ENCODE data around the gene KRT15.

KRT15 gene

DNA sequence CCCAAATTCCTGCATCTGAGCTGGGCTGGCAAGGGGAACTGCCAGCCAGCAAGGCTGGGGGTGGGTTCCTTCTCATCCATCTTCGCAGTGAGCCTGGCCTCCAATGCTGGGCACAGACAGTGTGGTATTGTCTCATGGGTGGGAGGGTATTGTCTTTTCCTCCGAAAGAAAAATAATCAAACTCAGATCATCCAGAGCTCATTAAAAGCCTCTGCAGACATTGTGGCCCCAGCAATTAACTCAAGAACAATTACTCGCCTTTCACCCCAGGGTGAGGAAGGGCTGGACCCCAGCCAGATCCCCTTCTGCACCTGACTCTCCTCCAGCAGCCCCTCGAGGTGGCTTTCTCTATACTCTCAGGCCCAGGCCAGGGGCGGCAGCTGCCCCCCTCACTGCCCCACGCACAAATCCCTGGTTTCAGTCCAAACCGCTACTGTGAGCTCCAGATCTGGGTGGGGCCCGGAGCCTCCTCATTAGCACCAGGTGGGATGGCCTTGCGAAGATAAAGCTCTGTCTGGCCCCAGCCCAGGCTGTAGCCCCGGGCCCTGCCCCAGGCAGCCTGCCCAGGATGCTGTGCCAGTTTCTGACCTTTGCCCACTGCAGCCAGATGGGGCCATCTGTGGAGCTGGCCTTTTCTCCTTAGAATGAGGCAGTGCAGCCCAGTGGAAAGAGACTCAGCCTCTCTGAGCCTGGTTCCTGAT is 2.3 kb upstream of the KRT15 start:
- no peaks in the 10 kb centered on the region for H3K36me3 ChIP-seq
- TF ChIP-seq, protein P1, sequence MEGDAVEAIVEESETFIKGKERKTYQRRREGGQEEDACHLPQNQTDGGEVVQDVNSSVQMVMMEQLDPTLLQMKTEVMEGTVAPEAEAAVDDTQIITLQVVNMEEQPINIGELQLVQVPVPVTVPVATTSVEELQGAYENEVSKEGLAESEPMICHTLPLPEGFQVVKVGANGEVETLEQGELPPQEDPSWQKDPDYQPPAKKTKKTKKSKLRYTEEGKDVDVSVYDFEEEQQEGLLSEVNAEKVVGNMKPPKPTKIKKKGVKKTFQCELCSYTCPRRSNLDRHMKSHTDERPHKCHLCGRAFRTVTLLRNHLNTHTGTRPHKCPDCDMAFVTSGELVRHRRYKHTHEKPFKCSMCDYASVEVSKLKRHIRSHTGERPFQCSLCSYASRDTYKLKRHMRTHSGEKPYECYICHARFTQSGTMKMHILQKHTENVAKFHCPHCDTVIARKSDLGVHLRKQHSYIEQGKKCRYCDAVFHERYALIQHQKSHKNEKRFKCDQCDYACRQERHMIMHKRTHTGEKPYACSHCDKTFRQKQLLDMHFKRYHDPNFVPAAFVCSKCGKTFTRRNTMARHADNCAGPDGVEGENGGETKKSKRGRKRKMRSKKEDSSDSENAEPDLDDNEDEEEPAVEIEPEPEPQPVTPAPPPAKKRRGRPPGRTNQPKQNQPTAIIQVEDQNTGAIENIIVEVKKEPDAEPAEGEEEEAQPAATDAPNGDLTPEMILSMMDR (IDR thresholded peaks at IDR 0.05; ENCODE audit: low read depth, low read length): no peak
- DNase-seq: peak; percentile 63
- peaks cover 56% of the 10 kb centered on the region for H3K4me1 ChIP-seq
- no peaks in the 10 kb centered on the region for H3K9me3 ChIP-seq
- H3K27me3 ChIP-seq: no peaks in the 10 kb centered on the region
- no peak overlapping the region for H3K4me3 ChIP-seq (ENCODE audit: low read depth, low read length)

DNA sequence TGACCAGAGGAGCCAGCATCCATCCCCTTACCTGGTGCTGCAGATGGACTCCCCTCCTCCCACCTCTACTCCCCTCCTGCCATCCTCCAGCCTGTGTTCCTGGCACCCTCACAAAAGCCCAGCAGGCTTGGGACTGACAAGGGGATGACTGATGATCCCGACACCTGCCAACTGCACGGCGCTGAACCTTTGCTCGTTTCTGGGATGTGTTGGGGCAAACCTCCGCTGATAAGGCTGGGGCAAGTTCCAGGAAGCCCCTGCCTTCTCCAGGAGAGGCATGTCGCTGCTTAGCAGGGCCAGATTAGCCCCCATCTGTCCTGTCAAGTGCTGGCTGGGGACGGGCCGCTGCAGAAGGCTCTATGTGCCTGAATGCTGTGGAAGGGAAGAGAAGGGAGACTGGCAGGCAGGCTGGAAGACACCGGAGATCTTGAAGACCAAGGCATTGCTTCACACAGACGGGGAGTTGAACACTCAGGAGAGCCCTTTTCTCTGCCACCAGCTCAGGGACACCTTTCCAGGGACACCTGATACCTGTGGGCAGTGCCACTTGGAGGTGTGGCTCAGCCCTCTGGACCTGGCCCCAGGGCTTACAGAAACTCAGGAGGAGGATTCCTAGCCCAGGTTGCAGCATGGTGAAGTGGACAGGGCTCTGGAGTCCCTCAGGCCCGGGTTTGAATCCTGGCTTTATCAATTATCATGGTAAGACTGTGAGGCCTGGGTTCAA is 973 bp upstream of the KRT15 start:
- Histone ChIP-seq H3K9me3 (no peaks in the 10 kb centered on the region), H3K27me3 (no peaks in the 10 kb centered on the region), H3K4me3 (ENCODE audit: low read depth, low read length) (no peak overlapping the region), H3K4me1 (peaks cover 52% of the 10 kb centered on the region), H3K36me3 (no peaks in the 10 kb centered on the region)
- peak; percentile 58 for DNase-seq
- TF ChIP-seq, protein P1 (IDR thresholded peaks at IDR 0.05; ENCODE audit: low read depth, low read length): no peak

DNA sequence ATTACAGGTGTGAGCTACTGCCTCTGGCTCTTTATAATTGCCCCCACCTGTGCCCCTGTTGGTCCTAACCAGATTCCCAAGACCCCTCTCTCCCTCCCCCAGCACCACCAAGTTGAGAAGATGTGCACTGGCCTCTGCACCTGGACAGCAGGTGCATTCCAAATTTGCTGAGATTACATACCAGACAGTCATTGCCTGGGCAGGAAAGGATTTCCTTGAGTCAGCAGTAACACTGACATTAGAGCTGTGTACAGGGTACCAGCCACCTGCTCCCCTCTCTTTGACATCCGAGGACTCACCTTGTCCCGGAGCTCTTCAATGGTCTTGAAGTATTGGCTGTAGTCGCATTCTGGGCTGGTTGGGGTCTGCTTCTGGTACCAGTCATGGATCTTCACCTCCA is 659 bp downstream of the KRT15 start:
- H3K4me3 ChIP-seq (ENCODE audit: low read depth, low read length): no peak overlapping the region

DNA sequence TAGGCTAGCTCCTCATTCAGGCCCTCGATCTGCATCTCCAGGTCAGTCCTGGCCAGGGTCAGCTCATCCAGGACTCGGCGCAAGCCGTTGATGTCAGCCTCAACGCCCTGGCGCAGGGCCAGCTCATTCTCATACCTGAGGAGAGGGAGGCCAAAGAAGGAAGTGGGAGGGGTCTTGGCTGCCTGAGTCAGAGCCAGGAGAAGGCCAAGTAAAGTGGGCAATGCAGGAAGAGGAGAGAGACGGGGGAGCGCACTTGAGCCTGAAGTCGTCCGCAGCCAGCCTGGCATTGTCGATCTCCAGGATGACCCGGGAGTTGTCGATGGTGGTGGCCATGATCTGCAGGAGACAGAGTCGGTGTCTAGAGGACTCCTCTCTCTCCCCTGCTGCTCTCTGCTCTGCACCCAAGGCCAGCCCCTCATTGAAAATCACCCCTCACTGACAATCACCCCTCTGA is 1.8 kb downstream of the KRT15 start:
- TF ChIP-seq, protein P1 (IDR thresholded peaks at IDR 0.05; ENCODE audit: low read depth, low read length): no peak
- peaks cover 37% of the 10 kb centered on the region for H3K4me1 ChIP-seq
- H3K27me3 ChIP-seq: no peaks in the 10 kb centered on the region
- DNase-seq: no peak
- no peaks in the 10 kb centered on the region for H3K36me3 ChIP-seq
- no peaks in the 10 kb centered on the region for H3K9me3 ChIP-seq
- no peak overlapping the region for H3K4me3 ChIP-seq (ENCODE audit: low read depth, low read length)

More for the DNA sequence above, 659 bp downstream of the KRT15 start:
- Histone ChIP-seq H3K27me3 (no peaks in the 10 kb centered on the region), H3K9me3 (no peaks in the 10 kb centered on the region), H3K4me1 (peaks cover 40% of the 10 kb centered on the region), H3K36me3 (no peaks in the 10 kb centered on the region)
- DNase-seq: no peak
- TF ChIP-seq, protein P1 (IDR thresholded peaks at IDR 0.05; ENCODE audit: low read depth, low read length): no peak

GRCh38 chr17:41516147-41516829 is 2.4 kb downstream of the KRT15 start:
- H3K4me1 ChIP-seq: peaks cover 32% of the 10 kb centered on the region
- no peak for DNase-seq

More at GRCh38 chr17:41516147-41516829, 2.4 kb downstream of the KRT15 start:
- TF ChIP-seq, protein P1 (IDR thresholded peaks at IDR 0.05; ENCODE audit: low read depth, low read length): no peak
- no peaks in the 10 kb centered on the region for H3K27me3 ChIP-seq
- no peaks in the 10 kb centered on the region for H3K9me3 ChIP-seq
- H3K4me3 ChIP-seq (ENCODE audit: low read depth, low read length): no peak overlapping the region
- no peaks in the 10 kb centered on the region for H3K36me3 ChIP-seq

Measured in BE2C (cell line).